Muscle of leg (tissue), 11 donors: ENCODE results near the gene TNIP3. TPM values are rescaled to one million over a fixed set of nuclear protein-coding genes. Genes with fewer than 3 reads are reported as not detected.

ENCODE experiments used
- DNase-seq: peaks from one replicate; pipeline ENCODE4 v3.0.0; 2013
- H3K27ac ChIP-seq: one replicate; pipeline ENCODE4 v1.5.1; 2013; ENCODE audit warnings: mild to moderate bottlenecking, low read length, control low read depth
- H3K27me3 ChIP-seq: one replicate; pipeline ENCODE4 v1.6.1; 2013; ENCODE audit warnings: low read length; ENCODE audit not compliant: control insufficient read depth, insufficient read depth
- H3K36me3 ChIP-seq: one replicate; pipeline ENCODE4 v1.6.1; 2013; ENCODE audit warnings: low read length; ENCODE audit not compliant: control insufficient read depth, insufficient read depth
- H3K4me1 ChIP-seq: one replicate; pipeline ENCODE4 v1.6.1; 2013; ENCODE audit warnings: low read length; ENCODE audit not compliant: control insufficient read depth, insufficient read depth
- H3K4me3 ChIP-seq: one replicate; pipeline ENCODE4 v1.5.1; 2013; ENCODE audit warnings: low read length, control low read depth
- H3K9me3 ChIP-seq: replicated peaks from 2 replicates; pipeline ENCODE4 v1.6.1; 2013; ENCODE audit warnings: low read depth, low read length; ENCODE audit not compliant: control insufficient read depth
- WGBS: methylation state at CpG from one replicate; pipeline ENCODE4 v1.1.5; 2013; ENCODE audit warnings: missing lambda C conversion rate; ENCODE audit not compliant: insufficient coverage; 5-methylcytosine and 5-hydroxymethylcytosine counted together
- polyA plus RNA-seq, 8 donors: library from polyadenylated mRNA; unstranded; fragments of 120-200 nt; gene quantifications; one replicate each; pipeline versions ENCODE4 v1.2.1 to v1.2.3, GENCODE V29; 2013; ENCODE audit warnings: inconsistent platforms in 1 of 8, low replicate concordance in 1 of 8; ENCODE audit not compliant: insufficient read length in 8 of 8, insufficient read depth in 1 of 8
- total RNA-seq: library from RNA; stranded (reverse); fragments of 120-200 nt; gene quantifications from one replicate; pipeline ENCODE4 v1.2.4, GENCODE V29; 2013

The TNIP3 gene
- total and polyA plus RNA-seq, 9 donors, result 0.04 to 0.55 (median 0.25) TPM

- Histone ChIP-seq H3K4me3 (no peak overlapping the region), H3K9me3 (no peaks in the 10 kb centered on the region)
- 52% methylated on average over 6 of the region's 11 CpGs for WGBS
Measured at GRCh38 chr4:121192013-121192412, 27.9 kb upstream of the TNIP3 start.

GRCh38 chr4:121191361-121191760 is 27.2 kb upstream of the TNIP3 start:
- DNase-seq, result no peak
- H3K27me3 ChIP-seq, result no peaks in the 10 kb centered on the region
- no CpG with 5 or more reads among the region's 1 CpG for whole genome bisulfite sequencing
- no peaks in the 10 kb centered on the region for H3K4me1 ChIP-seq
- H3K9me3 ChIP-seq, result no peaks in the 10 kb centered on the region
- no peaks in the 10 kb centered on the region for H3K36me3 ChIP-seq
- H3K27ac ChIP-seq, result no peak overlapping the region
- H3K4me3 ChIP-seq, result no peak overlapping the region

More at GRCh38 chr4:121192013-121192412, 27.9 kb upstream of the TNIP3 start:
- DNase-seq, result no peak
- H3K27me3 ChIP-seq, result no peaks in the 10 kb centered on the region
- no peaks in the 10 kb centered on the region for H3K4me1 ChIP-seq
- H3K27ac ChIP-seq, result no peak overlapping the region
- H3K36me3 ChIP-seq, result no peaks in the 10 kb centered on the region

DNA sequence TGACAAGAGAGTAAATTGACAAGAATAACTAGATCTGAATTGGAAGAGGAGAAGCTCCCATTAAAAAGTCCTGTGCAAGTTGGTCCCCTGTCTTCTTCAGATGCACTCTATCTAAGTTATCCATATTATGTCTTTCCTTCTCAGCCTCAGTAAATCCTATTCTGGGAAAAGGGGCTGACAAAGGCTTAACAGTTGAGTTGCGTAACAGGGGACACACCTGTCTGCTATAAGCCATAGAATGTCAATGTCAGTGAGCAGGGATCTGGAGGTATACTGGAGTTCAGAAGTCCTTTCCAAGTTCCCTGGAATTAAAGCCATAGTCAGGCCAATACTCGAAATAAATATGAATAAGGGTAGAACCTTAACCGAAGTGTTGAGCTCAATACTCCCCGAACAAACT is 26.3 kb upstream of the TNIP3 start:
- Histone ChIP-seq H3K4me1 (no peaks in the 10 kb centered on the region), H3K27me3 (no peaks in the 10 kb centered on the region), H3K4me3 (no peak overlapping the region), H3K36me3 (no peaks in the 10 kb centered on the region), H3K27ac (no peak overlapping the region), H3K9me3 (no peaks in the 10 kb centered on the region)
- DNase-seq, result no peak
- 100% methylated on average over 1 of the region's 4 CpGs for WGBS

DNA sequence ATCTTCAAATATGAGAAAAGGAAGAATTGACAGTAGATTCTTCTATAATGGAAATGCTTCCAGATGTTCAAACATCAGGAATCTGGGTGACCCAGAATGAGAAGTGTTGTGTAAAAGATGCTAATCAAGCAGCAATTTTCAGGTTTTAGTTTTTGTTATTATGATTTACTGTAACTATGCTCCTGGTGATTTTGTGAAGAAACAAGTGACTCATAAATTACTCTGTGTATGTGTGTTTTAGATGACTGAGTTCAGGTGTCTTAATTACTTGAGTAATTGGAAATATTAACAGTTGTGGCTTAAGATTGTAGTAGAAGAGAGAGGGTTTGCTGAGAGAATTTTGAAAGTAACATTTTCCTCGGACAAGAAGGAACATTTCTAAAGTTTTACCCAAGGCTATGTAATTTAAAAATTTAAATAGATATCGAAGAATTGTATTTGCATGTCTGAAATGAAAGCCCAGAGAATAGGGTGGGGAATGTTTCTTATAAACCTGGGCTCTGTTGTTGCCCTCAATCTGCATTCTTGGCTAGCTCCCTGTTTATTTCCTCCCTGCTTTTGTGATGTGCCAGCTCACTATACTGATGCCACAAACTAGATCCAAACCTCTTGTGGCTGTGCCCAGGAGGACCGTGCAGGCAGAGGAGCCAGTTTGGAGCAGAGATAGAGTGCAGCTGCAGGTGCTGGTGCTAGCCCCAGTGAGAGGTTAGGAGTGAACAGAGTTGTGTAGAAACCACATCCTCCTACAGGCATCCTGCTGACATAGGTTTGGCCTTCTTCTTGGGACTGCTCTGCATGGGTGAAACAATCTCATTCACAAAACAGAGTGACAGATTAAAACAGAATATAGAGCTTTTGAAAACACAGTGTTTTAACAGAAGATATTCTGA is 25.4 kb upstream of the TNIP3 start:
- no peak overlapping the region for H3K4me3 ChIP-seq
- no peaks in the 10 kb centered on the region for H3K4me1 ChIP-seq
- no CpG with 5 or more reads among the region's 3 CpGs for WGBS
- H3K27me3 ChIP-seq, result no peaks in the 10 kb centered on the region
- no peaks in the 10 kb centered on the region for H3K36me3 ChIP-seq
- DNase-seq, result no peak
- H3K9me3 ChIP-seq, result no peaks in the 10 kb centered on the region
- H3K27ac ChIP-seq, result no peak overlapping the region

- Histone ChIP-seq H3K27ac (no peak overlapping the region), H3K36me3 (no peaks in the 10 kb centered on the region), H3K27me3 (no peaks in the 10 kb centered on the region), H3K9me3 (no peaks in the 10 kb centered on the region), H3K4me1 (no peaks in the 10 kb centered on the region), H3K4me3 (no peak overlapping the region)
- no peak for DNase-seq
- WGBS, result no CpG with 5 or more reads among the region's 1 CpG
Measured at GRCh38 chr4:121187206-121187605, 23.1 kb upstream of the TNIP3 start.

- Histone ChIP-seq H3K36me3 (no peaks in the 10 kb centered on the region), H3K27me3 (no peaks in the 10 kb centered on the region), H3K9me3 (no peaks in the 10 kb centered on the region), H3K4me1 (no peaks in the 10 kb centered on the region), H3K4me3 (no peak overlapping the region), H3K27ac (no peak overlapping the region)
- 86% methylated on average over 7 of the region's 10 CpGs for WGBS
- no peak for DNase-seq
Measured at GRCh38 chr4:121185960-121186359, 21.8 kb upstream of the TNIP3 start.

DNA sequence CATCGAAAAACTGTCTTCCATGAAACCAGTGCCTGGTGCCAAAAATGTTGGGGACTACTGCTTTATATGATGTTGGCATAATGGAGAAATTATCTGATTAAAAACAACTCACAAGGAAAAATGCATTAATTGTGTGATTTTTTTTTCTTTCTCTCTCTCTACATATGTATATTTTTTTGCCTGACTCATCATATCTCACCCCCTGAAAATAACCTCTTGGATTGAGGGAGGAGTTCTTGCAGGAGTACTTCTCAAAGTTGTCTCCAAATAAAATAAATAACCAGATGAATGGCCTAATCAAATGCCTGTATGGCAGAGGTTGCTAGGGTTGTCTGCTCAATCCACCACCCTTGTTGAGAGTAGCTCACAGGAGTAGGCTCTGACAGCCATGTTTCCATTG is 19.9 kb upstream of the TNIP3 start:
- Histone ChIP-seq H3K27ac (no peak overlapping the region), H3K27me3 (no peaks in the 10 kb centered on the region), H3K9me3 (no peaks in the 10 kb centered on the region), H3K36me3 (no peaks in the 10 kb centered on the region), H3K4me3 (no peak overlapping the region), H3K4me1 (no peaks in the 10 kb centered on the region)
- no CpG with 5 or more reads among the region's 1 CpG for WGBS
- no peak for DNase-seq

GRCh38 chr4:121183361-121183760 is 19.2 kb upstream of the TNIP3 start:
- no peaks in the 10 kb centered on the region for H3K4me1 ChIP-seq
- H3K27me3 ChIP-seq, result no peaks in the 10 kb centered on the region
- no peak overlapping the region for H3K4me3 ChIP-seq
- H3K36me3 ChIP-seq, result no peaks in the 10 kb centered on the region
- WGBS, result no CpG with 5 or more reads among the region's 3 CpGs
- no peak overlapping the region for H3K27ac ChIP-seq
- H3K9me3 ChIP-seq, result no peaks in the 10 kb centered on the region
- no peak for DNase-seq

DNA sequence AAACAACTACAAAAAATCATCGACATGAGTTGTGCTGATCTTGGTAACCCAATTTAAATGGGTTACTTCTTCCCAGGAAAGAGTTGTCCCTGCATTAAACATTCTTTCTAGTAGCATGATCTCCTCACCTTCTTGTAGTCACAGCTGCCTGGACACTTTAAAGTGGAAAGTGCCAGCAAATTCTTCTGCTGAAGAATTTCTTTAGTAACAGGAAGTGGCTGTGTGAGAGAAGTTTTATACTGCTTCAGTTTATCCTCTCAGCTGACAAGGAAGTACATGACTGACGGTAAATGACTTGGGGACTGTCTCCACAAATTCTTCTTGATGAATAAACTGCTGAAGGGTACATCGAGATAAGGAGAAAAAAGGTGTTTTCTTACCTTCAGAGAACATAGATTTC is 18.2 kb upstream of the TNIP3 start:
- 78% methylated on average over 3 of the region's 3 CpGs for WGBS
- H3K27me3 ChIP-seq, result no peaks in the 10 kb centered on the region
- no peak overlapping the region for H3K27ac ChIP-seq
- no peaks in the 10 kb centered on the region for H3K36me3 ChIP-seq
- no peak overlapping the region for H3K4me3 ChIP-seq
- H3K4me1 ChIP-seq, result no peaks in the 10 kb centered on the region
- peak; percentile 36 for DNase-seq
- no peaks in the 10 kb centered on the region for H3K9me3 ChIP-seq

DNA sequence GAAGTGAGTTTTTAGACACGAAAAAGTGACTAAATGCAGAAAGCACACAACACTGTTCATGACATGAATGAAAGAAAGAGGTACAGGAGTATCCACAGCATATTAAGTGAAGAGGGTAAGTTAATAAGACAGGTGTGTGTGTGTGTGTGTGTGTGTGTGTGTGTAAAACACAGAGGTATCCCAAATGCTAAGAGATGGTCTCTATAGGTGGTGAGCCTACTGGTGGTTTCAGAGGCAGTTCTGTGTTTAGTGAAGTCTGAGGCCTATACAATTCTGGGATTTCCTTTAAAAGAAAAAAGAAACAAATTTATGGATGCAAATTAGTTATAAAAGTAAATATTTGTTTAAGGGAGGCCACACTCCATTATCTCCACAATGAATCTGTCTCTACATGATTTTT is 17.4 kb upstream of the TNIP3 start:
- no CpG with 5 or more reads among the region's 1 CpG for WGBS

More for the DNA sequence above, 17.4 kb upstream of the TNIP3 start:
- Histone ChIP-seq H3K4me1 (no peaks in the 10 kb centered on the region), H3K27ac (no peak overlapping the region), H3K36me3 (no peaks in the 10 kb centered on the region), H3K4me3 (no peak overlapping the region), H3K27me3 (no peaks in the 10 kb centered on the region), H3K9me3 (no peaks in the 10 kb centered on the region)
- no peak for DNase-seq
